ENCODE data around the gene IL27RA.

IL27RA gene

DNA sequence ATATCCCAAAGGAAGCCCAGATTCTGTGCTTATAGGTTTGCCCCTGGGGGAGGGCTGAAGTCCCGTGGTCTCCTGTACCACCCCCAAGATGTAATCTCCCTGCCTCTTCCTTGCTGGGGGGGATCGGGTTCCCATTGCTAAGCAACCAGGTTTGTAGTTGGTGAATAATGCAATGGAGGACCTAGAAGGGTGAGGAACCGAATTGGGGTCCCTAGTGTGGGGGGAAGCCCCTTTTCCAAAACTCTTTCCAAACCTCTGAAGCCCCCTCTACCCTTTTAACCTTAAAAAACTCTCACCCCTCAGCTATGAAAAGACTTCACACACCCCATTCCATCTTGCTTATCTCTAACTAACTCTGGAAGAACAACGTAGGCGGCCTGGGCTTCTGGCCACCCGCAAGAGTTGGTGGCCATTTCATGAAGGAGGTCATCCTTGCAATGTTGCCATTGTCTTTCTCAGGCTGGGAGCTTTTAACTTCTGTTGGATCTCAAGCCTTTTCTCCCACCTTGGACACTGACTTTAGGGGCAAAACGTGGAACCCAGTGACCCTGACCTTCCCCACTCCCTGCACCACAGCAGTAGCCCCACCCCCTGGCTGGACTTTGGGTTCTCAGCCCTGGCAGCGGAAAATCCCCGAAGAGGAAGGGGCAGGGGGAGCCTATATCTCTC, 29.7 kb downstream of the IL27RA start:
- ATAC-seq = no peak
- TF ChIP-seq, protein P1, sequence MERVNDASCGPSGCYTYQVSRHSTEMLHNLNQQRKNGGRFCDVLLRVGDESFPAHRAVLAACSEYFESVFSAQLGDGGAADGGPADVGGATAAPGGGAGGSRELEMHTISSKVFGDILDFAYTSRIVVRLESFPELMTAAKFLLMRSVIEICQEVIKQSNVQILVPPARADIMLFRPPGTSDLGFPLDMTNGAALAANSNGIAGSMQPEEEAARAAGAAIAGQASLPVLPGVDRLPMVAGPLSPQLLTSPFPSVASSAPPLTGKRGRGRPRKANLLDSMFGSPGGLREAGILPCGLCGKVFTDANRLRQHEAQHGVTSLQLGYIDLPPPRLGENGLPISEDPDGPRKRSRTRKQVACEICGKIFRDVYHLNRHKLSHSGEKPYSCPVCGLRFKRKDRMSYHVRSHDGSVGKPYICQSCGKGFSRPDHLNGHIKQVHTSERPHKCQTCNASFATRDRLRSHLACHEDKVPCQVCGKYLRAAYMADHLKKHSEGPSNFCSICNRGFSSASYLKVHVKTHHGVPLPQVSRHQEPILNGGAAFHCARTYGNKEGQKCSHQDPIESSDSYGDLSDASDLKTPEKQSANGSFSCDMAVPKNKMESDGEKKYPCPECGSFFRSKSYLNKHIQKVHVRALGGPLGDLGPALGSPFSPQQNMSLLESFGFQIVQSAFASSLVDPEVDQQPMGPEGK (CRISPR knock-in tag; IDR thresholded peaks at IDR 0.05; ENCODE audit: borderline replicate concordance) = no peak
- TF ChIP-seq, protein P2, sequence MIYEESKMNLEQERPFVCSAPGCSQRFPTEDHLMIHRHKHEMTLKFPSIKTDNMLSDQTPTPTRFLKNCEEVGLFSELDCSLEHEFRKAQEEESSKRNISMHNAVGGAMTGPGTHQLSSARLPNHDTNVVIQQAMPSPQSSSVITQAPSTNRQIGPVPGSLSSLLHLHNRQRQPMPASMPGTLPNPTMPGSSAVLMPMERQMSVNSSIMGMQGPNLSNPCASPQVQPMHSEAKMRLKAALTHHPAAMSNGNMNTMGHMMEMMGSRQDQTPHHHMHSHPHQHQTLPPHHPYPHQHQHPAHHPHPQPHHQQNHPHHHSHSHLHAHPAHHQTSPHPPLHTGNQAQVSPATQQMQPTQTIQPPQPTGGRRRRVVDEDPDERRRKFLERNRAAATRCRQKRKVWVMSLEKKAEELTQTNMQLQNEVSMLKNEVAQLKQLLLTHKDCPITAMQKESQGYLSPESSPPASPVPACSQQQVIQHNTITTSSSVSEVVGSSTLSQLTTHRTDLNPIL (CRISPR knock-in tag; IDR thresholded peaks at IDR 0.05; ENCODE audit: low read depth) = no peak
- no peak for TF ChIP-seq RARB (CRISPR knock-in tag; IDR thresholded peaks at IDR 0.05)
- no peak for TF ChIP-seq BACH2 (CRISPR knock-in tag; IDR thresholded peaks at IDR 0.05; ENCODE audit: borderline replicate concordance)

DNA sequence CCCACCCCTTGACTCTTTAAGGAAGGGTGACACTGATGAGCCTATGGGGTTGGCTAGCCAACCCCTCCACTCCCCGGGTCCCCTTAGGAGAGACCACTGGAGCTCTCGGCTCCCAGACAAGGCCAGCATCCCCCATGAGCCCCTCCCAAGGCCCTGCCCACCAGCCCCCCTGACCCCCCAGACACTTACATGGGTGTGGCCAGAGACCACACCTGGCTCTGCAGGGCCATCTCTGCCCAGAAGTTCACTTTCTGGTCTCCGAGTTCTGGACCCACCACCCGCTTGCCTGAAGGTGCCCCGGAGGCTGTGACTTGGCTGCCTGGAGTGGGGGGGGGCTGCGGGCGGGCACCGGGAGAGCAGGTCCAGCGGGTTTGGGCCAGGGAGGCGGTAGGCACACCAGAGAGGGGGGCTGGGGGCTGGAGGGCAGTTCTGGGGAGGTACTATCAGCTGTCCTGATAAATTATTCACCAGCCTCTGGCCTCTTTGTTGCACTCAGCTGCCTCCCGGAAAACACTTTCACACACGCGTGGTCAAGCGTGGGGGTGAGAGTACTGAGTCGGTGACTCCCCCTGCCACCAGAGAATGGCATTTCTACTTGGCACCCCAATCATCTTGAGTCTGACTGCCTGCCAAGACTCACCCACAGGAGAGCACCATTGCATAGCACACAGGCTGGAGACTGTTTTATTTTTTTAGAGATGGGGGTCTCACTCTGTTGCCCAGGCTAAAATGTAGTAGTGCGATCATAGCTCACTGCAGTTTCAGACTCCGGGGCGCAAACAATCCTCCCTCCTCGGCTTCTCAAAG, 30.4 kb downstream of the IL27RA start, which contains the start of gene PALM3:
Gene PALM3 (minus strand): TSS at position 326 of the 807 bp plus-strand sequence. CDS start 96 bp downstream, at position 230.
- ATAC-seq = no peak
- TF ChIP-seq ESRRG (CRISPR knock-in tag; IDR thresholded peaks at IDR 0.05) = no peak
- TF ChIP-seq GLIS3 (CRISPR knock-in tag; IDR thresholded peaks at IDR 0.05) = no peak
- TF ChIP-seq ZNF70 (CRISPR knock-in tag; IDR thresholded peaks at IDR 0.05) = no peak
- TF ChIP-seq, protein P2 (CRISPR knock-in tag; IDR thresholded peaks at IDR 0.05; ENCODE audit: low read depth) = no peak
- no peak for TF ChIP-seq TCF4 (CRISPR knock-in tag; IDR thresholded peaks at IDR 0.05; ENCODE audit: borderline replicate concordance)
- no peak for TF ChIP-seq PPARA (CRISPR knock-in tag; IDR thresholded peaks at IDR 0.05; ENCODE audit: borderline replicate concordance)

DNA sequence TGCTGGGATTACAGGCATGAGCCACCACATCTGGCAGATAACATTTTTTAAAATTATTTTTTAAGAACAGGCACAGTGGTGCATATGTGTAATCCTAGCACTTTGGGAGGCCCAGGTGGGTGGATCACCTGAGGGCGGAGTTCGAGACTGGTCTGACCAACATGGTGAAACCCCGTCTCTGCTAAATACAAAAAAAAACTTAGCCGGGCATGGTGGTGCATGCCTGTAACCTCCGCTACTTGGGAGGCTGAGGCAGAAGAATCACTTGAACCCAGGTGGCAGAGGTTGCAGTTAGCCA, 30.9 kb downstream of the IL27RA start:
- TF ChIP-seq, protein P1 (CRISPR knock-in tag; IDR thresholded peaks at IDR 0.05; ENCODE audit: borderline replicate concordance) = no peak
- TF ChIP-seq ARNTL (CRISPR knock-in tag; IDR thresholded peaks at IDR 0.05; ENCODE audit: borderline replicate concordance, low read depth) (no peak), GLIS3 (CRISPR knock-in tag; IDR thresholded peaks at IDR 0.05) (no peak), ESRRG (CRISPR knock-in tag; IDR thresholded peaks at IDR 0.05) (no peak), ZFP30 (CRISPR knock-in tag; IDR thresholded peaks at IDR 0.05) (no peak), ISL1 (CRISPR knock-in tag; IDR thresholded peaks at IDR 0.05) (no peak), ZNF8 (CRISPR knock-in tag; IDR thresholded peaks at IDR 0.05) (no peak), BACH2 (CRISPR knock-in tag; IDR thresholded peaks at IDR 0.05; ENCODE audit: borderline replicate concordance) (no peak), TCF4 (CRISPR knock-in tag; IDR thresholded peaks at IDR 0.05; ENCODE audit: borderline replicate concordance) (no peak), ZNF565 (CRISPR knock-in tag; conservative IDR thresholded peaks at IDR 0.05; ENCODE audit: low read depth) (no peak), RARB (CRISPR knock-in tag; IDR thresholded peaks at IDR 0.05) (no peak), TOX (CRISPR knock-in tag; IDR thresholded peaks at IDR 0.05; ENCODE audit: borderline replicate concordance) (no peak)
- TF ChIP-seq, protein P2 (CRISPR knock-in tag; IDR thresholded peaks at IDR 0.05; ENCODE audit: low read depth) = no peak
- no peak for ATAC-seq

DNA sequence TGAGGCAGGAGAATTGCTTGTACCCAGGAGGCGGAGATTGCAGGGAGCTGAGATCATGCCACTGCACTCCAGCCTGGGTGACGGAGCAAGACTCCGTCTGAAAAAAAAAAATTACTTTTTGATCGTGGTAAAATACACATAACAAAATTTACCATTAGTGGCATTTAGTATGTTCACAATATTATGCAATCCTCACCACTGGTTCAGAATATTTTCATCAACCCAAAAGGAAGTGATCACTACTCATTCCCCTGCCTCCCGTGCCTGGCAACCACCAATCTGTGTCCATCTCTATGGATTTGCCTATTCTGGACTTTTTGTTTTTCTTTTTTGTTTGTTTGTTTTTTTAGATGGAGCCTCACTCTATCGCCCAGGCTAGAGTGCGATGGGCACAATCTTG, 31.5 kb downstream of the IL27RA start:
- TF ChIP-seq TCF4 (CRISPR knock-in tag; IDR thresholded peaks at IDR 0.05; ENCODE audit: borderline replicate concordance) (no peak), RARB (CRISPR knock-in tag; IDR thresholded peaks at IDR 0.05) (no peak), ZNF8 (CRISPR knock-in tag; IDR thresholded peaks at IDR 0.05) (no peak), ISL1 (CRISPR knock-in tag; IDR thresholded peaks at IDR 0.05) (no peak), ARNTL (CRISPR knock-in tag; IDR thresholded peaks at IDR 0.05; ENCODE audit: borderline replicate concordance, low read depth) (no peak), OSR1 (CRISPR knock-in tag; IDR thresholded peaks at IDR 0.05) (no peak)
- TF ChIP-seq, protein P1 (CRISPR knock-in tag; IDR thresholded peaks at IDR 0.05; ENCODE audit: borderline replicate concordance) = no peak
- ATAC-seq = no peak
